Ovary (tissue), 3 donors: ENCODE data around the gene ARVCF.

Experiments used
- POLR2A ChIP-seq: fragments of 450-650 bp; IDR thresholded peaks from one replicate; pipeline ENCODE4 v1.6.1; 2017; ENCODE audit warnings: antibody characterized with exemption, mild to moderate bottlenecking, moderate library complexity
- TF ChIP-seq, protein P1 (sequence below), 3 donors: fragments of 450-650 bp in 2 of 3; fragments of 200-600 bp in 1 of 3; IDR thresholded peaks; one replicate each; pipeline versions ENCODE4 v1.5.1 to v1.8.0; 2016 to 2022; ENCODE audit warnings: antibody characterized with exemption in 3 of 3, mild to moderate bottlenecking in 1 of 3
- donor health status: DM: no; HTN: no; CAD: no.

DNA sequence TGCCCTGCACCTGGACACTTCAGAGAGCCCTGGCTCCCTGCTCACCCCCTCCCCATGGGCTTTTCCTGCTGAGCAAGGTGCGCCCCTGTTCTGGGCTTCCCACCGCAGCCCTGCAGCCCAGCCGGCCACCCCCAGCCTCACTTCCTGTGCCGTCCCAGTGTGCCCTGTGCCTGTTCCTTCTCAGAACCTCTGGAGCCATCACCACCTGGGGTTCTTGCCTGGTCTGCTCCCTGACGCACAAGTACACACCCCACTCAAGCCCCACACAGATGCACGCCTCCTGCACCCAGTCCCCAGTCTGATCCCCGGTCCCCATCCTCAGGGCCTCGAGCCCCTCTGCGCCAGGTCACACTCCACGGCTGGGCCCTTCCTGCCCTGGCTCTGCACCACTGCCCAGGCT, 39.5 kb upstream of the ARVCF start:
- TF ChIP-seq, protein P1, sequence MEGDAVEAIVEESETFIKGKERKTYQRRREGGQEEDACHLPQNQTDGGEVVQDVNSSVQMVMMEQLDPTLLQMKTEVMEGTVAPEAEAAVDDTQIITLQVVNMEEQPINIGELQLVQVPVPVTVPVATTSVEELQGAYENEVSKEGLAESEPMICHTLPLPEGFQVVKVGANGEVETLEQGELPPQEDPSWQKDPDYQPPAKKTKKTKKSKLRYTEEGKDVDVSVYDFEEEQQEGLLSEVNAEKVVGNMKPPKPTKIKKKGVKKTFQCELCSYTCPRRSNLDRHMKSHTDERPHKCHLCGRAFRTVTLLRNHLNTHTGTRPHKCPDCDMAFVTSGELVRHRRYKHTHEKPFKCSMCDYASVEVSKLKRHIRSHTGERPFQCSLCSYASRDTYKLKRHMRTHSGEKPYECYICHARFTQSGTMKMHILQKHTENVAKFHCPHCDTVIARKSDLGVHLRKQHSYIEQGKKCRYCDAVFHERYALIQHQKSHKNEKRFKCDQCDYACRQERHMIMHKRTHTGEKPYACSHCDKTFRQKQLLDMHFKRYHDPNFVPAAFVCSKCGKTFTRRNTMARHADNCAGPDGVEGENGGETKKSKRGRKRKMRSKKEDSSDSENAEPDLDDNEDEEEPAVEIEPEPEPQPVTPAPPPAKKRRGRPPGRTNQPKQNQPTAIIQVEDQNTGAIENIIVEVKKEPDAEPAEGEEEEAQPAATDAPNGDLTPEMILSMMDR (IDR thresholded peaks at IDR 0.05): no peak
- TF ChIP-seq POLR2A: no peak
